ENCODE data around the gene HIVEP2. TPM values are rescaled to one million over a fixed set of nuclear protein-coding genes. Genes with fewer than 3 reads are reported as not detected.

Gene HIVEP2
- total and polyA plus RNA-seq, 2 donors, result 7.6 to 17.0 TPM

DNA sequence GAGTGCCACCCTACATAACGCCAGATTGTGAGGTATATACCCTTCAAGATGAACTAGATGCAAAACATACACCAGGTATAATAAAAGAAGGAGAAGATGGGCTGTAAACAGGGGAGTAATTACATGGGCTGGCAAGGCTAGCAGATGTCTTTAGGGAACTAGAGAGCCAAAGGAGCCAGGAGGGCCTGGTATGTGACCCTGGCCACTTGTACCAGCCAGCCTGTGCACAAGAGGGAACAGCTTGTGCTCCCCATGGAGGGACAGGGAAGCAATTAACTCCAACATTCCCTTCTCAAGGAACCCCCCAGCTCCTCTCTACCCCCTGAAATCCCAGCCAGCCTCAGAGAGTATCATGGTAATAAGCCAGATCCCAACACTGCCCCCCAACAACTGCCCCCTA is 139.9 kb downstream of the HIVEP2 start:
- DNase-seq (ENCODE audit: extremely low spot score), result no peak
- no peaks in the 10 kb centered on the region for H3K4me1 ChIP-seq (ENCODE audit: insufficient read depth)
- H3K36me3 ChIP-seq (ENCODE audit: insufficient read depth), result no peaks in the 10 kb centered on the region
- WGBS, result 95% methylated on average over 1 of the region's 1 CpG
- H3K27ac ChIP-seq (ENCODE audit: low read depth), result no peak overlapping the region
- no peak overlapping the region for H3K4me3 ChIP-seq (ENCODE audit: low read depth, low read length)

DNA sequence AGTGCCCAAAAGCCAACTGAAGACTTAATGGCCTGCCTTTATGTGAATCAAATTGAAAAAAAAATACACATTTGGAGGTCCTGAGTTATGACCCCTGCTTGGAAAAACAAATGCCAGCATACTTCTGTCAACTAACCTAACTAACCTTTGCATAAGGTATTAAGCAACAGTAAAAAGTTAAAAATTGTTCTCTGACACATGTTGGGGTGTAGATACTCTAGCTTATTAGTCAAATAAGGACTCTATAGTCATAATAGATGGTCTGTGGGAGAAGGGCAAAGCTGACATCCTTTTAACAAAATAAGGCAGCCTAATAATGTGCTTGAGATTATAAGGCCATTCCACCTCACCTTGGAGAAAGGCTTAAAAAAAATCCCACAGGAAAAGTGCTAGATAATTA is 140.5 kb downstream of the HIVEP2 start:
- Histone ChIP-seq H3K4me3 (ENCODE audit: low read depth, low read length) (no peak overlapping the region), H3K36me3 (ENCODE audit: insufficient read depth) (no peaks in the 10 kb centered on the region), H3K4me1 (ENCODE audit: insufficient read depth) (no peaks in the 10 kb centered on the region), H3K27ac (ENCODE audit: low read depth) (no peak overlapping the region)
- DNase-seq (ENCODE audit: extremely low spot score), result no peak

- no peak for DNase-seq (ENCODE audit: extremely low spot score)
- Histone ChIP-seq H3K4me1 (ENCODE audit: insufficient read depth) (no peaks in the 10 kb centered on the region), H3K27ac (ENCODE audit: low read depth) (no peak overlapping the region), H3K4me3 (ENCODE audit: low read depth, low read length) (no peak overlapping the region), H3K36me3 (ENCODE audit: insufficient read depth) (no peaks in the 10 kb centered on the region)
- 97% methylated on average over 2 of the region's 2 CpGs for WGBS
These were observed 141.4 kb downstream of the HIVEP2 start for GRCh38 chr6:142803495-142804058.

GRCh38 chr6:142803032-142803431 is 141.9 kb downstream of the HIVEP2 start:
- no peak for DNase-seq (ENCODE audit: extremely low spot score)

GRCh38 chr6:142802124-142802523 is 142.9 kb downstream of the HIVEP2 start:
- no peaks in the 10 kb centered on the region for H3K4me1 ChIP-seq (ENCODE audit: insufficient read depth)
- H3K36me3 ChIP-seq (ENCODE audit: insufficient read depth), result no peaks in the 10 kb centered on the region
- no peak overlapping the region for H3K4me3 ChIP-seq (ENCODE audit: low read depth, low read length)
- H3K27ac ChIP-seq (ENCODE audit: low read depth), result no peak overlapping the region
- DNase-seq (ENCODE audit: extremely low spot score), result no peak
- 38% methylated on average over 1 of the region's 1 CpG for WGBS

More at GRCh38 chr6:142803032-142803431, 141.9 kb downstream of the HIVEP2 start:
- Histone ChIP-seq H3K4me1 (ENCODE audit: insufficient read depth) (no peaks in the 10 kb centered on the region), H3K27ac (ENCODE audit: low read depth) (no peak overlapping the region), H3K4me3 (ENCODE audit: low read depth, low read length) (no peak overlapping the region), H3K36me3 (ENCODE audit: insufficient read depth) (no peaks in the 10 kb centered on the region)

- Histone ChIP-seq H3K36me3 (ENCODE audit: insufficient read depth) (no peaks in the 10 kb centered on the region), H3K27ac (ENCODE audit: low read depth) (no peak overlapping the region), H3K4me1 (ENCODE audit: insufficient read depth) (no peaks in the 10 kb centered on the region), H3K4me3 (ENCODE audit: low read depth, low read length) (no peak overlapping the region)
- no peak for DNase-seq (ENCODE audit: extremely low spot score)
These were observed 144.7 kb downstream of the HIVEP2 start for GRCh38 chr6:142800240-142800639.

GRCh38 chr6:142799639-142800038 is 145.3 kb downstream of the HIVEP2 start:
- Histone ChIP-seq H3K4me1 (ENCODE audit: insufficient read depth) (no peaks in the 10 kb centered on the region), H3K4me3 (ENCODE audit: low read depth, low read length) (no peak overlapping the region), H3K27ac (ENCODE audit: low read depth) (no peak overlapping the region), H3K36me3 (ENCODE audit: insufficient read depth) (no peaks in the 10 kb centered on the region)
- no peak for DNase-seq (ENCODE audit: extremely low spot score)
- WGBS, result 95% methylated on average over 1 of the region's 1 CpG

- no peak for DNase-seq (ENCODE audit: extremely low spot score)
- WGBS, result 99% methylated on average over 1 of the region's 1 CpG
These were observed 147.8 kb downstream of the HIVEP2 start for GRCh38 chr6:142797159-142797558.

DNA sequence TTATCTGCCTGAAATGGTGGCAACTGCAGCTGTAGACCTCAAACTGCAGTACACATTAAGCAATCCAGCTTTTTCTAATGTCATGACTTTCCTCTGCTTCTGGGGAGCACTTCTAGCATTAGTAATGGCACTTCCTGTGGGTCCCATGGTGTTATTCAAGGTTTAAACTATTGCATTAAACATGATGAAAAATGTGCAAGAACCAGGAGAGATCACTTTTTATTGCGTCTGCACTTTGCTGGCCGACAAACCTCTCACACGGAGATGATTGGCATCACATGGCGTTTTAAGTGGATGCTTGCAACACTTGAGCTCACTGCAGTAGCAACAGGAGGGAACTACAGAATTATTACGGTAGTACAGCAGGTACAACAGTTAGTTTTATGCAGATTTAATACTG is 148.4 kb downstream of the HIVEP2 start:
- H3K4me3 ChIP-seq (ENCODE audit: low read depth, low read length), result no peak overlapping the region
- WGBS, result 91% methylated on average over 5 of the region's 5 CpGs
- H3K4me1 ChIP-seq (ENCODE audit: insufficient read depth), result no peaks in the 10 kb centered on the region
- DNase-seq (ENCODE audit: extremely low spot score), result no peak
- no peak overlapping the region for H3K27ac ChIP-seq (ENCODE audit: low read depth)
- H3K36me3 ChIP-seq (ENCODE audit: insufficient read depth), result no peaks in the 10 kb centered on the region

More at GRCh38 chr6:142797159-142797558, 147.8 kb downstream of the HIVEP2 start:
- H3K4me3 ChIP-seq (ENCODE audit: low read depth, low read length), result no peak overlapping the region
- no peak overlapping the region for H3K27ac ChIP-seq (ENCODE audit: low read depth)
- H3K4me1 ChIP-seq (ENCODE audit: insufficient read depth), result no peaks in the 10 kb centered on the region
- H3K36me3 ChIP-seq (ENCODE audit: insufficient read depth), result no peaks in the 10 kb centered on the region

DNA sequence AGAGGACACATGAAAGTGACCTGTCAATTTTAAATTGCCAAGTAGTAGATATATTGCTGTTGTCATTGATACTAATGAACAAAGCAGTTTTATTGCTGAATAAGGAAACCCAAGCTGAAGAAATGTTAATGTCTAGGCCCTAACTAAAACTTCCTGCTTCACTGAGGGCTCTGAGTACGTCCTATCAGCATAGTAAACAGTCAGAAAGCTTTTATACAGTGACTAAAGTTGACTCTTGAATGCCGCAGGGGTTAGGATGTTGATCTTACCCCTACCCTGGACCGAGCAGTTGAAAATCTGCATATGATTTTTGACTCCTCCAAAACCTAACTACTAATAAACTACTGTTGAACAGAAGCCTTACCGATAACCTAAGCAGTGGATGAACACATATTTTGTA is 149.0 kb downstream of the HIVEP2 start:
- Histone ChIP-seq H3K27ac (ENCODE audit: low read depth) (no peak overlapping the region), H3K4me3 (ENCODE audit: low read depth, low read length) (no peak overlapping the region), H3K4me1 (ENCODE audit: insufficient read depth) (no peaks in the 10 kb centered on the region), H3K36me3 (ENCODE audit: insufficient read depth) (no peaks in the 10 kb centered on the region)
- no peak for DNase-seq (ENCODE audit: extremely low spot score)
- WGBS, result 94% methylated on average over 4 of the region's 4 CpGs

DNA sequence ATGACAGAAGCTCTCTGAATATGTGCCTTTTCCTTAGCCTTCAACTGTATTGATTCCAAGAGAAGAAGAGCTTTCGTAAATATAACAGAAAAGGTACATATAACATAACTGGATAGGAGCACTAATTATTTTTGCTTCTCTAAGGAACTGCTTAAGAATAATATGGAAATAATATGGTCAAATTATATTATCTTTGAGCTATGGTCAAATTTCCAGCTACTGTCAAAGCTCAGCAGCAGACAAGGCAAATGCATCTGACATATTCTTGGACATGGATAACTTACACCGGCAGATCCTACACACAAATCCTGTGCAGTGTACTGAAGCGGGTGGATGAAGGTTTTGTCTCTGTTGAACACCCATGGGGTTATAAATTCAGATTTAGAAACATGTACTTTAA is 150.6 kb downstream of the HIVEP2 start:
- Histone ChIP-seq H3K27ac (ENCODE audit: low read depth) (no peak overlapping the region), H3K4me1 (ENCODE audit: insufficient read depth) (no peaks in the 10 kb centered on the region), H3K4me3 (ENCODE audit: low read depth, low read length) (no peak overlapping the region), H3K36me3 (ENCODE audit: insufficient read depth) (no peaks in the 10 kb centered on the region)
- WGBS, result 95% methylated on average over 3 of the region's 3 CpGs
- DNase-seq (ENCODE audit: extremely low spot score), result no peak

DNA sequence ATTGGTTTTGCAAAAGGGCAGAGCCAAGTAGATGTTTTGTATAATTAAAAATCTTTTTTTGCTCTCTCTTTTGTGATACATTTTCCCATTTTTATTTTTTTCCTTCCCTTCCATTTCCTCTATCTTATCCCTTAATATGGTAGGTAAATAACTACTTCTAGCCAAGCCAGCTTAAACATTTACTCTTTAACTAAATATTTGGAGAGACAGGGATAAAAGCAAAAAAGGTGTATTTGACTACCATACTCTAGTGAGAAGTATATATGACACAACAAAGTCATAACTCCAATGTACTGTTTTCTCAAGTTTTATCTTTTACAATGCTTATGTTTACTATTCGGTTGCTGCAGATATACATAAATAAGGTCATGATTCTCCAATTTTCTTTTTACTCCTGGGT is 154.7 kb downstream of the HIVEP2 start:
- Histone ChIP-seq H3K36me3 (ENCODE audit: insufficient read depth) (no peaks in the 10 kb centered on the region), H3K27ac (ENCODE audit: low read depth) (no peak overlapping the region), H3K4me1 (ENCODE audit: insufficient read depth) (no peaks in the 10 kb centered on the region), H3K4me3 (ENCODE audit: low read depth, low read length) (no peak overlapping the region)
- DNase-seq (ENCODE audit: extremely low spot score), result no peak
- WGBS, result 74% methylated on average over 1 of the region's 1 CpG

DNA sequence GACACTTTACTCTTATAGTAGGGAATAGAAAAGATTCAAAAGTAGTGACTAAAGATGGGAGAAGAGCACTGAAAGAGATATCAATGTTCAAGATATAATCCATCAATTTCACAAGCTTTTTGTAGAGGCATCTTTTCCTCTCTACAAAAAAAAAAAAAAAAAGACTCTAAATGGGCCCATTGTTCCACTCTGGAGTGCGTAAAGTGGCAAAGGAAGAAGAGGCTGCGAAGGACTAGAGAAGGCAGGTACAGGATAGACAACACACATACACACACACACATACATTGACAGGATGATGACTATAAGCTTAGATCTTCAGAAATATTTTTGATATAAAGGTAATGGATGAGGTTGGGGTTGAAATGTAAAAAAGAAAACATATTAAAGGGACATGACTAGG is 157.6 kb downstream of the HIVEP2 start:
- WGBS, result 92% methylated on average over 2 of the region's 2 CpGs
- DNase-seq (ENCODE audit: extremely low spot score), result no peak
- H3K36me3 ChIP-seq (ENCODE audit: insufficient read depth), result no peaks in the 10 kb centered on the region
- no peak overlapping the region for H3K27ac ChIP-seq (ENCODE audit: low read depth)
- H3K4me3 ChIP-seq (ENCODE audit: low read depth, low read length), result no peak overlapping the region
- no peaks in the 10 kb centered on the region for H3K4me1 ChIP-seq (ENCODE audit: insufficient read depth)

DNA sequence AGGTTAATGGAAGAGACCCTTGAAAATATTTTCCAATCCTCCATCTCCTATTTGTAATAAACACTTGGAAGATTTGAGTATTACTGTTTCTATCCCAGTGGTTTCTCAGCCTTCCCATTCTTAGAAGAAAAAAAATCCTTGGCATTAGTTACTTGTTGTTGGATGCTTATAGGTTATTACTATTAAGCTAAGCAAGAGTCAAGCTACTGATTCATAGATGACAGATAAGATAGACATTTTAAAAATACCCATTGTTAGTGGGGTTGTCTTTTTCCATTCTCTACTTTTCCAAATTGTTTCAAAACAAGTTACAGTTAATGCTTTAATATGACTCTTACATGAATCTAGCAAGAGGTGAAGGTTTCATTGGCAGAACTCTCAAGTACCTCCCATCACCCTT is 158.5 kb downstream of the HIVEP2 start:
- H3K4me1 ChIP-seq (ENCODE audit: insufficient read depth), result no peaks in the 10 kb centered on the region
- H3K27ac ChIP-seq (ENCODE audit: low read depth), result no peak overlapping the region
- DNase-seq (ENCODE audit: extremely low spot score), result no peak
- no peak overlapping the region for H3K4me3 ChIP-seq (ENCODE audit: low read depth, low read length)
- no peaks in the 10 kb centered on the region for H3K36me3 ChIP-seq (ENCODE audit: insufficient read depth)

- Histone ChIP-seq H3K27ac (ENCODE audit: low read depth) (no peak overlapping the region), H3K4me1 (ENCODE audit: insufficient read depth) (no peaks in the 10 kb centered on the region), H3K4me3 (ENCODE audit: low read depth, low read length) (no peak overlapping the region), H3K36me3 (ENCODE audit: insufficient read depth) (no peaks in the 10 kb centered on the region)
- WGBS, result 74% methylated on average over 3 of the region's 3 CpGs
- DNase-seq (ENCODE audit: extremely low spot score), result no peak
These were observed 160.6 kb downstream of the HIVEP2 start for GRCh38 chr6:142784344-142784743.

Data from urinary bladder (tissue), 4 donors.